Dermis blood vessel endothelial cell (primary cell): ENCODE data around the gene DDX56. TPM values are rescaled to one million over a fixed set of nuclear protein-coding genes. Genes with fewer than 3 reads are reported as not detected.
A peak's percentile ranks its signal among the peaks of the same experiment; 100 is the strongest.
"Not testable (repeated sequence)": the region's sequence is repeated elsewhere in the genome, so short reads cannot be mapped to it uniquely, and the experiment has no call there.

Experiments used
- DNase-seq: peaks from one replicate; pipeline ENCODE4 v3.0.0; 2010
- total RNA-seq: library from RNA; depleted of rRNA; stranded (reverse); fragments of >200 nt; gene quantifications from 2 replicates; pipeline ENCODE4 v1.2.3, GENCODE V29; 2014

DDX56 gene
- total RNA-seq, 1 donor from 2014 or later = 55.5 TPM

DNA sequence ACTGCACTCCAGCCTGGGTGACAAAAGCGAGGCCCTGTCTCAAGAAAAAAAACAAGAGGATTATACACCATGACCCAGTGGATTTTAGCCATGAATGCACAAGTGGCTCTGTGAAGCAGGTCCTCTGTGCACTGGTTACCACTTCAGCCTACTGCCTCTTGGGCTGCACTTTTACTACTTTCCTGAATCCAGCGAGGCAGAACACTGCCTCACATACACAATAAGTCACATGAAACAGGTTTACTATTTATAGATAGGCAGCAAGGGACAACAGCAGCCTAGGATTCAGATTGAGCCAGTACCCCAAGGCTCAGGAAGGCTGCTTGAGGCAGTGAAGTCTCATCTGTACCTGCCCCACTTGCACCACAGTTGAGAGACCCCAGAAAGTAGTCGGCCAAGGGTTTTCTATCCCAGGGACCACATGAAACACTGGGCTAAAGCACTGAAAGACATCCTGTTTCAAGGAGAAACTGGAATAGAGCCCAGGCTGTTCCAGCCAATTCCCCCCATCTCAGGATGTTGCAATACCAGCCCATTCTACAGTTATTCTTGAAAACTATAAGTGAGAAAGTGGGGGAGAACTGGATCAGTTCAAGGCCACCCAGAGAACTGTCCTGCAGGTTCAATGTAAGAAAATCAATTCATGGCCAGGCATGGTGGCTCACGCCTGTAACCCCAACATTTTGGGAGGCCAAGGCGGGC lies 22.4 kb upstream of the DDX56 start:
- DNase-seq = peak; percentile 19

DNA sequence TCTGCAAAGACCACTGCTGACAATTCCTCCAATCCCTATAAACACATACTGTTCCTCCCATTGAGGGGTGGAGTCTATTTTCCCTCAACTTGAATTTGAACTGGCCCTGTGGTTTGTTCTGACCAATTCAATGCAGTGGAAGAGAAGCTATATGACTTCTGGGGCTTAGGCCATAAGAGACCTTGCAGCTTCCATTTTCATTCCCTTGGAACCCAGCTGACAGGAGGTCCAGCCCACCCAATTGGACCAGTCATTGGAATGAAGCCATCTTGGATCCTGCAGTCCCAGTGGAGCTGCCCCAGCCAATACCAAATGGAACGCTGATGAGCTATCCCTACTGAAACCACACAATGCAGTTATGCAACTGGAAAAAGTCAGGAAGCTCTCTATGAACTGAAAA lies 17.2 kb upstream of the DDX56 start:
- DNase-seq = no peak

DNA sequence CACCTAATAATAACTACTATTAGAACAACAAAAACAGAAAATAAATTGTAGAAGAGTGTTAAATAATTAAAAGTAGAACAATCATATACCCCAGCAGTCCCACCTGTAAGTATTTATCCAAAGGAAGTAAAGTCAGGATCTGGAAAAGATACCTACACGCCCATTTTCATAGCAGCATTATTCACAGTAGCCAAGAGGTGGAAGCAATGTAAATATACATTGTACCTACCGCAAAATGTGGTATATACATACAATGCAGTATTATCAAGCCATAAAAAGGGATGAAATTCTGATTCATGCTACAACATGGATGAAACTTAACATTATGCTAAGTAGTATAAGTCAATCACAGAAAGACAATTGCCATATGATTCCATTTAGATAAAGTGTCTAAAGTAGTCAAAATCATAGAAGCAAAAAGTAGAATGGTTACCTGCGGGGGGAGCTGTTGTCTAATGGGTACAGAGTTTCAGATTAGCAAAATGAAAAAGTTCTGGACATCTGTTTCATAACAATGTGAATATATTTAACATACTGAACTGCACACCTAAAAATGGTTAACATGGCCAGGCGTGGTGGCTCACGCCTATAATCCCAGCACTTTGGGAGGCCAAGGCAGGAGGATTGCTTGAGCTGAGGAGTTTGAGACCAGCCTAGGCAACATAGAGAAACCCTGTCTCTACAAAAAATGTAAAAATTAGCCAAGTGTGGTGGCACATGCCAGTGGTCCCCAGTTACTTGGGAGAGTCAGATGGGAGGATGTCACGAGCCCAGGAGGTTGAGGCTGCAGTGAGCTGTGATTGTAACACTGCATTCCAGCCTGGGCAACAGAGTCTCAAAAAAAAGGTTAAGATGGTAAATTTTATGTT lies 14.4 kb upstream of the DDX56 start:
- peak; percentile 81 for DNase-seq

DNA sequence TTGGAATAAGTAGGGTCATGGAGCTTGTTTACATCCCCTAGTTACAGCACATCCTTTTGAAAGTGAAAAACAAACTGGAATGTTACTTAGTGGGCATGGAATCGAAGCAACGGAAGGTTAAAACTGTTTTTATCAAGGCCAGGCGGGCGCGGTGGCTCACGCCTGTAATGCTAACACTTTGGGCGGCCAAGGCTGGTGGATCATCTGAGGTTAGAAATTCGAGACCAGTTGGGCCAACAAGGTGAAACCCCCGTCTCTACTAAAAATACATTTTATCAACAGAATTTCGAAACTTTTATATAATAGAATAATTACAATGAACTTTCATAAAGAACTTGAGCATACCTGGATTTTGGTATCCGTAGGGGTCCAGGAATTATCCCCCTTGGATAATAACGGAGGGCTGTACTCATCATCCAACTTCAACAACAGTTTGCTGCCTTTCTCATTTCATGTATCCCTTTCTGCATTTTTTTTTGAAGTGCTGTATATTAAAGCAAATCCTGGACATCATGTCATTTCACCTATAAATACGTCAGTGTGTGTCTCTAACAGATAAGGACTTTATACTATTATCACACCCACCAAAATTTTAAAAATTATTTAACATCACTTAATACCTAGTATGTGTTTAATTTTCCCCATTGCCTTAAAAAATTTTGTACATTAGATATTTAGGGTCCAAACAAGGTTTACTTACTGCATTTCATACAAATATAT lies 9.6 kb upstream of the DDX56 start:
- peak; percentile 6 for DNase-seq

DNA sequence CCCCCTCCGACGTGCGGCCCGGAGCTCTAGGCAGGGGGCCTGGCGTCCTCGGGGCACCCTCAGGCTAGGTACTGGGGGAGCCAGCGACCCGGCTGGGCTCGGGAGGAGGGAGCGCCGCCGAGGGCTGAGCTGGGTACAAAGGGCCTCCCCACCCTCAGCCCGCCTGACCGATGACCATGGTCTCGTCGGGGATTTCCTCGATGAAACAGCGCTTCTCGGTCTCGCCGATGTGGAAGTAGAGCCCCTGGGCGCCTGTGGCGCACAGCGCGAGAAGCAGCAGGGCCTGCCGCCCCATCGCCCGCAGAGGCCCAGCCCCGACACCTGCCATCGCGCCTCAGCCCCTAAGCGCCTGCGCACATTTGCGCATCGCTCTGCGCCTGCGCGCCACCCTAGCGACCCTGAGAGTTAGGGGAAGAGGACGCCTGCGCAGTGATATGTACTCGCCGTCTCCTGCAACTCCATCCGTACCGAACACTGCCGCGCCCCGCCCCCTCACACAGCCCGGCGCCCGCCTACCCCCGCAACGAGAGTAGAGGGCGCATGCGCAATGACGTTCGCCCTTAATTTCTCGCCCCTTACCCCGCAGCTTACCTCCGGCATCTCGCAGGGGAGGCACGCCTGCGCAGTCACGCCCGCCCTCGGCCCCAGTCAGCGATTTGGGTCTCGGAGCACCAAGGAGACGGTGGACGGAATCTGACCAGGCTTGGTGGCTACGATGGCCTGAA lies 8.3 kb upstream of the DDX56 start, which contains the start of gene TMED4:
TSS of gene TMED4 (minus strand) at position 353 of the 725 bp plus-strand sequence. CDS start at position 328, 25 bp downstream.
- peak; percentile 99 for DNase-seq

DNA sequence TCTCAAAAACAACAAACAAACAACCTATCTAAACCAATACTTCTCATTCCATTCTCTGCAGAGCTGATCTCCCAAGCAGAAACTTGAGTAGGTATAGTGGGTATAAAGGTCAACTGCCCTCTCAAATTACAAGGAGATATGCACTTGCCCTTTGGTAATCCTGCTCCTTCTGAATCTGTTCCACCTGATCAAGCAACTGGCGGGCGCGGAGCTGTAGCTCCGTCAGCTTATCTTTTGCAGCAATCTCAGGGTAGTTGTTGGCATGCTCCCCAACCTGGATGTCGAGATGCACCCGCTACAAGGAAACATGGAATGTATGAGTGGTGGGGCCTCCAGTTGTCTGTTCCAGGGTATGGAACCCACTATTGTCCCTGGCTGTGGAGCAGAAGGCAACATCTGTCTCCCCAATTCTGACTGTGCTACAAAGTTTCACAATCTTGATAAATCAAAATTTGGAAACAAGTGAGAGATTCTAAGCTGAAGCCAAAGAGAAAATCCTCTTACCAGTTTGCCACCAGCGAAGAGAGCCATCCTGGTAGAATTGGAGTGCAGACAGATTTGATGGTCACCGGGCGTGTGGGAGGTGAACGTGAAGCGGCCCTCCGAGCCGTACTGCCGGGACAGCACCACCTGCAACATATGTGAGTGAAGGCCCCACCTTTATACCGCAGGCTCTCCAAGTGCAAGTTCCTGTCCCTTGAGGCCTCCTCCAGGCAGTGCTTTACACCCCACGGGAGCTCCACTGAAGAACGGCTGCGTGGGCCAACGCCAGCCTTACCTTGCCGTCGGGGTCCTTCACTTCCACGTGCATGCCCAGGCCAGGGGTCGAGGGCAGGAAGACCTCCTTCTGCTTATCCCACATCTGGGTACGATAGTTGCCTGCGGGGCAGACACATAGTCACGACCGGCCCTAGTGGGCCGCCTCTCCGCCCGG lies 7.5 kb upstream of the DDX56 start:
- peak; percentile 42 for DNase-seq

DNA sequence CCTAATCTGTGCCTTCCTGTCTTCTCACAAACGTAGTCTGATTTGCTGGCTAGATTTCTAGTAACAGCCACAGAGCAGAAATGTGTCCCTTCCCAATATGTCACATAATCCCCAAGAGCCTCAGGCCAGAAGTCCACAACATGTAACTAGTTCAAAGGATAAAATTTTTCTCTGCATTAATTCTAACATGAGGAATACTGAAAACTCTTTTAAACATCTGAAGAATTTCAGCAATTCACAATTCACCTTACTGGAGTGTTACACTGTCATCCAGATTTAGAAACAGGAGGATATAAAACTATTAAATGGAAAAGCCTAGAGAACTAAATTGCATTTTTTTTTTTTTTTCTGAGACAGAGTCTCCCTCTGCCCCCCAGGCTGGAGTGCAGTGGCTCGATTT lies 2.5 kb upstream of the DDX56 start:
- DNase-seq = no peak

DNA sequence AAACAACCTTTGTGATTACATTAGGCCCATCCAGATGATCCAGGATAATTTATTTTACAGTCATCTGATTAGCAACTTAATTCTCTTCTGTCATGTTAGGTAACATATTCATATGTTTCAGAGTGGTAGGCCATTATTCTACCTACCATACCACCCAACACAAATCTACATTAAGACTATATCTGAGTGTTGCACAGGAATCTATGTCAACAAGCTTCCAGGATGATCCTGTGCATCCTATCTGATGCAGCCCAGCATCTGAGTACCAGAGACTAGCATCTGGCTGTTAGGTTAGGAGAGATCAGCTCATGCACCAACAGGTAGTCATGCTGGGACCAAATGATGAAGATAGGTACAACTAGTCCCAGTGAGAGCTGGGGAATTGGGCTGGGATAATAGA lies 1.3 kb upstream of the DDX56 start:
- DNase-seq = no peak

DNA sequence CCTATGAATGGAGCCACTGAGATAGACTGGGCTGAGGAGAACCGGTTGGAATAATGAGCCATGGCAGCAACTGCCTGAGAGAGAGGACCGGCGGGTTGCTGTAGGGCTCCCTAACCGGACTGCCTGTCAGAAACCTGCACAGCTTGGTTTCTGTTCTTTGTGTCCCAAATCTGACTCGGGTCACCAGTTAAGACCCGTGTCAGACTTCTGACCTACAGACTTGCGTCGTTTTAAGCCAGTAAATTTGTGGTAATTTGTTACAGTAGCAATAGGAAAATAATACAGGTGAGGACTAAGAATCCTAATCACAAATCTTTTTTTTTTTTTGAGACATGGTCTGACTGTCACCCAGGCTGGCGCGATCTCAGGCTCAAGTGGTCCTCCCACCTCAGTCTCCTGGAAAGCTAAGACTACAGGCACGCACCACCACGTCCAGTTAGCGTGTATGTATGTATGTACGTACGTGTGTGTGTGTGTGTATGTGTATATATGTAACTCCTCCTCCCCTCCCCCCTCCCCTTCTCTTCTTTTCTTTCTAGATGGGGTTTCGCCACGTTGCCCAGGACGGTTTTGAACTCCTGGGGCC lies 672 bp upstream of the DDX56 start:
- DNase-seq = no peak

DNA sequence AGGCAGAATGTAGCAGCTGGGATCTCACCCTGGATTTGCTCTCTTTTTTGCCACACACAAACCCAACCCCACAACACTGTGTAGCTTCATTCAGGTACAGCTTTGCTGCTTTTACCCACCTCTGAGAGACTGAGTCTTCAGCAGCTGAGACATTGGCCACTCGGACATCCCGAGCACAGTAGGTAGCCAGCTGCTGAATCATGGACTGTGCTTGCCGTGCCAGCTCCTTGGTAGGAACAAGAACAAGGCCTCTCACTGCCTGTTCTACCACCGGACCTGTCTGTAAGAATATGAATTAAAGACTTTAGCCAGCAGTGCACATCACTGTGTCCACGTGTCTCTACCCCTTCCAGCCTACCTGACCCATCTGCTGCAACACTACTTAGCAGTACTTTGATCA lies 937 bp downstream of the DDX56 start:
- no peak for DNase-seq

DNA sequence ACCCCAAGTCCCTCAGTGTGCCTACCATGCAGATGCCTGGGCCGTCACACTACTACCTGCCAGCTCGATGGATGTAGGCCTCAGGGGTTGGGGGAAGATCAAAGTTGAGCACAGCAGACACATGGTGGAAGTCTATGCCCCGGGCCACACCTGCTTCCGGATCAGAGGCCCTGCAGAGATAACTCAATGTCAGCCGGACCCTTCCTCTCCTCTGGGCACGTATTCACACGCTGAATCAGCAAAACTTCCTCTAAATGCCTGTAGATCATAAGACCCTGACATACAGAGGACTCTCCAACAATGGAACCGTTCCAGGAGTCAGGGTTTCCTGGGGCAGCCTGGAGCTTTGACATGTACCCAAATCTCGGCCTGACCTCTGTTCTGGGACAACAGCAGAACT lies 3.7 kb downstream of the DDX56 start:
- no peak for DNase-seq

DNA sequence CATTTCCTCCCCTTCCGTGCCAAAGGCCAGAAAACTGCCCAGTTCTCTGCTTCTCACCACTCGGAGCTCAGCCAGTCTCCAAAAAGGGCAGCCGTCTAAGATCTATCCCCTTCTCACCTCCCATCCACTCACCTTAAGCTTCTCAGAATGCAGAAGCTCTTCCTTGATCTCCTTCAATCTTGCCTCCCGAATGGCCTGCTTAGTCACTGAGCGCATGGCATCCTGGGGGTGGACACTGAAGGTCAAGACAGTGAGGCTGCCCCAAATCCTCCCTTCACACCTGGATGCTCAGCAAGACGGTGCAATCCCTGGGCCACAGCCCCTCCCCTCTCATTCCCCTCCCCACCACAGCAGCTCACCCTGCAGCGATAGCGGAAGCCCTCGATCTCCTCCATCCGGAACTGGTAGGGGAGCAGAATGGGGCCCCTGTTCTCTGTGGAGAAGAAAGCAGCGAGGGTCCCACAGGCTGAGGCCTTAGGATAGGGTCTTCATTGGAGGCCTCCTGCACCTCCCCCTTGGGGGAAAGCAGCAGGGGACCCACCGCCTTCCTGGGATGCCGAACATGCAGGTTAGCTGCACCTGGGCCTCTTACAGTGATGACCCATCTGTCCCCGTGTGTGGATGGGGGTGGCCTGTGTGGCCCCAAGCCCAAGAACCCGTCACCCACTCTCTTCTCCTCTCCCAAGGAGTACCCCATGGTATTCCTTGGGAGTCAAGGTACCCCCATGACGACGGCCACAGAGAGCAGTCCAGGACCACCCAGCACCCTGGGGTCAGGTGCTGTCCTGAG lies 4.7 kb downstream of the DDX56 start:
- no peak for DNase-seq

DNA sequence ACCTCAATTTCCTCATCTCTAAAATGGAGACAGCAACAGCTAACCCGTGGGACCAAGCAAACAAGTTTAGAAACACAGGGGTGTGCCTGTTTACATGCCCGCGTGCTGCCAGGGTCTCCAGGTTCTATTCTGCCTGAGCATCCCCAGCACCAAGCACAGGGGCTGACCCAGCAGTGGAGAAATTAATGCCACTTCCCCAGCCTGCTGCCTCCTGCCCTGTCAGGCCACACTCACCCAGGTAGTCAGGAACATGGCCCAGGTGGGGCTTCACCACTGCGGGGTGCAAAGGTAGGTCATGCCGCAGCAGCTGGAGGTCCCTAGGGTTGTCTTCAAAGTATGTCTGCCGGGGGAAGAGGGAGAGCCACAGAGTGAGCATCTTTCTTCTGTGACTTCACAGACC lies 5.8 kb downstream of the DDX56 start:
- DNase-seq = no peak

DNA sequence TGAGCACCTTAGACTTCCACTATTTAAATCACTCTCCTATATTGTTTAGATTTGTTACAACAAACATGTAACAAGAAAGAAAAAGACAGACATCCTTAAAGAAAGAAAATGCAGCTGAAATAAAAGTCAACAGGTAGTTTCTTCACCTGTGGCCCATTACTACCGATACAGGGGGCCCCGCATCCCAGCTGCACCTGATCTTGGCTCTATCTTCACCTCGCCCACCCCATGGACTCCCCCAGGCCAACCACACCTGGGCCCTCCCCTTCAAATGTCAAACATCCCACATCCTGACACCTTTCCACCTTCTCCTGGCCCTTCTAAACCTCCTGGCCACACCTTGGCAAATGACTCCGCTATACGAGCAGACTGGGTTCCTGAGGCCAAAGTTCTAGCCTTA lies 7.0 kb downstream of the DDX56 start:
- DNase-seq = no peak

DNA sequence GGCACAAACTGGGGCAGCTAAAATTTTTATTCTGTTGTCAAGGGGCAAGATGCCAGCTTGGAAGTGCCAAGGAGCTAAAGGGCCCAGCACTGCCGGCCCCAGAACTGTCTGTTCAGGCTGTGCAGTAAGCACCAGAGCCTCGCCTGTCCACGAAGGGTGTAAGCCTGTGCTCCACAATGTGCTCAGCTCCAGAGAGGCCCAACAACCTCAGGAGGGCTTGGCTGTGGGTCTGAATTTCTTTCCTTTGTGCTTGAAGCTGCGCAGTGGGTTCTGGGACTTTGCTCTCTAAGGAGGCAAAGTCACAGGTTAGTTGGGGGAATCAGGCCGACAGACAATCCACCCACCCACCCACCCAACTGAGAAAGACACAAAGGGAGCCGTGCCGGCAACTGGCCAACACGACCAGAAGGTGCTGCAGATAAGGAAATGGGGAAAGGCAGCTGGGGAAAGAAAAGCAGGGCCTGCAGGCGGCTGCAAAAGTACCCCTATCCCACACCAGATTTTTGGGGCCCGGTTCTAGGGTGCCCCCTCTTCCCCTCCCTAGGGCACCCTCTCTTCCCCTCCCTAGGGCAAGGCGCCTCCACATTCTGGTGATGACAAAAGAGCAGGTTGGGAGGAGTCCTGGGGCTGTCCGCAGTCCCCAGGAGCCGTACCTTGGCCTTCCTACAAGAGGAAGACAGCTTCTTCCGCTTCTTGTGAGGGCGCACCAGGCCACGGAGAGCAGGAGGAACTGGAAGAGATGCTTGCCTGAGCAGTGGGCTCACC lies 7.7 kb downstream of the DDX56 start:
- no peak for DNase-seq

DNA sequence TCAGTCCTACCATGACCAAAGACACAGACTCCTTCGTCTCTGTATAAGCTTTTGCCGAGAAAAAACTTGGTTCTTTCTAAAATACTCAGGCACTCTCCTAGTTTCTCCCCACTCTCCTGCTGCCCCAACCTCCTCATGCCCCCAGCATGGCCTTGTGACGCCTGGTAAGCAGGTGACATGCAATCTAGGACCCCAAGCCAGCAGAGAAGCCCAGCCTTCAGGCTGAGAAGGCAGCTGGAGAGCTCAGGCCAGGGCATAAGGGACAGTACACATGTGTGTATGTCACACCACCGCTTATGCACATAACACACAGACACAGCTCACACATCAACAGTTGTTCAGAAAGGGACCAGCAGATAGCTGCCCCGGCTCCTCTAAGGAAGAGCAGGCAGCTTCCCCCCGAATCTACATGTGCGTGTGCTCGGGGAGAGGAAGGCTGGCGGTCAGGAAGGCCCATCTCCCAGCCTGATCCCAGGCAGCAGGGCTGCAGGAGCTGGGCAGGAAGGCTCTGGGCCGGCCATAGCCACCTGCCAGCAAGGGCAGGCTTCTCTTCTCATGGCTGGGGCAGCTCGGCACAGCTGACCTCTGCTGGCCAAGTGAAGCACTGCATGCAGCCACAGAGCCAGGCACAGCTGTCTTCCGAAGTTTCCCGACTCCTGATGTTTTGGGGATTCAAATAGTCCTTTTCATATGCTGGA lies 8.5 kb downstream of the DDX56 start:
- peak; percentile 85 for DNase-seq

DNA sequence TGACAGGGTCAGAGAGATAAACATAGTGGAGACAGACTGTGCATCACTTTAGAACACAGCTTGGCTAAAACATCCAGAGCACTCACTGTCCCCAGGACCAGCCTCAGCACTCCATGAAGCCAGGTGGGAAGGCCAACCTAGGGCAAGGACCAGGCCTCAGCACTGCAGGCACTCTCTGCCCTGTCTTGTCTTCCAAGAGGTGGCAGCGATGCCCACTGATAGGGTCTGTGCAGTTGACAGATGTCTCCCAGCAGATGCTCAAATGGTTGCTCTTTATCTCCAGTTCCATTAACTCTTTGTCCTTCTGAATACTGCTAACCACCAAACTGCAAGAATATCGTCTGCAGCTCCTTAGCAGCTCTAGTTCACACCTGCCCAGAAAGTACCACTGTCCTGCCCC lies 9.1 kb downstream of the DDX56 start:
- no peak for DNase-seq

DNA sequence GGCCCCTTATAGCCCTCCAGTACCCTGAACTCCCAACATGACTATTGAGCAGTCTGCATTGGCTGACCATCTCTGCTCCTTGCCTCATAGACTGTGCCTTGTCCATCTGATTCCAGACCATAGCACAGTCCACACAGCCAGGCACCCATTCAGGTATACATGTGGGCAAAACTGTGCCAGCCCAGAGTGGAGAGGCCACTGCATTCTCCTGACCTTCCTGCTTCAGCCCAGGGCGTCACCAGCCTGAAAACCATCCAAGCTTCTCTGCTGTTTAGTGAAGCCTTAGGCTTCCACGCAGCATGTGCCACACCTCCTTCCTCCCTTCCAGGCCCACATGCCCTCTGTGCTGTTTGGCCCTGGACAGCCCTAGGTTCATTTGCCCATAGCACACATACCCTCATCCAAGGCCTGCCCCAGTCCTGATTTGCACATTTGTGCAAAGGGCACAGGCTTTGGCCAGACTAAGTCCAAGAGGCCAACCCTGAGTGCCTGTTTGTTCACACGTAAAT lies 10.5 kb downstream of the DDX56 start:
- DNase-seq = no peak

DNA sequence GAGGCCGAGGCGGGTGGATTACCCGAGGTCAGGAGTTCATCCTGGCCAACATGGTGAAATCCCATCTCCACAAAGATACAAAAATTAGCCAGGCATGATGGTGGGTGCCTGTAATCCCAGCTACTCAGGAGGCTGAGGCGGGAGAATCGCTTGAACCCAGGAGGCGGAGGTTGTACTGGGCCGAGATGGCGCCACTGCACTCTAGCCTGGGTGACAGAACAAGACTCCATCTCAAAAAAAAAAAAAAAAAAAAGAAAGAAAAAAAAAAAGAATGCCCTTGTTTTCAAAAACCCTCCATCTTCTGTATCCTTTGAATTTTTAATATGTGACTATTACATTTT lies 11.1 kb downstream of the DDX56 start:
- DNase-seq = not testable (repeated sequence)
